Measurements from ENCODE around the gene SGO1.

GRCh38 chr3:20137647-20138046, 48.4 kb downstream of the SGO1 start:
- TF ChIP-seq CTCF (IDR thresholded peaks at IDR 0.05): no peak
- no peak for TF ChIP-seq POLR2A (IDR thresholded peaks at IDR 0.05)
- TF ChIP-seq EP300 (IDR thresholded peaks at IDR 0.05): no peak
- no peak for TF ChIP-seq POLR2AphosphoS5 (IDR thresholded peaks at IDR 0.05)
